ENCODE data around the gene HIF3A.

DNA sequence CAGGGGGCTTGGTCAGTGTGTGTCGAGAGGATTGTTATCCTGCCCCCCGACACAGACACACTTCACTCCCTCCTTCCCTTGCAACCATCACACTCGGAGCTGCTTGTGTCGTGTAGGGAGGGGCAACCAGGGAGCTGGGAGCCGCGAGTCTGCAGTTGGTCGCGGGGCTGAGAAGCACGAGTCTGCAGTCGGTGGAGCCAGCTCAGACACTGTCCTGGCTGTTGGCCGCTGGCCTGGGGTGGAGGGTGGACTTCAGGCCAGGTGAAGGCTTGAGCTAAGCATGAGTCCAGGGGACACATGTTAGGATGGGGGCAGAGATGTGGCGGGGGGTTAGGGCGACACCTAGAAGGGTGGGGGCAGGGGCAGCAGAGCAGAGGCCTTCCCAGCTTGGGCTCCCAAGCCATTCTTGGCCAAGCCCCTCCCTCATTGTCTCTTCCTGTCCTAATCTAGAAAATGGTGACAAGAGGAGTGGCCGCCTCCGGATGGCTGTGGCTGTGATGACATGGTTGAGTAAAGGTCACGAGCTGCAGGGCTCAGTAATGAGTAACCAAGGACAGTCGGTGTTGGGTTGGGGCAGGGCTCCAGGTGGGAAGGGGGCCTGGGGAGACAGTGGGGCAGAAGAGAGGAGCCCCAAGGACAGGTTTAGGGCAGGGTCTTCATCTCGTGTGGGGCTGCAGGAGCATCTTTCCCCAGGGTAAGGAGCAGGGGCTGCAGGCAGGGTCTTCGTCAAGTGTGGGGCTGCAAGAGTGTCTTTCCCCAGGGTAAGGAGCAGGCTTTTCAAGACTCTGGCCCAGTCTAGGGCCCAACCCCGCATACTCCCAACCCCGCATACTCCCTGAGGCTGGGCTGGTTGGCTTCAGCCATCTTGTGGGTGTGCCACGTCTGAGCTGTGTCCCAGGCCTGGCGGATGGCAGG lies 58.6 kb downstream of the HIF3A start:
- TF ChIP-seq CTCF (IDR thresholded peaks at IDR 0.05) = no peak
- TF ChIP-seq EP300 (IDR thresholded peaks at IDR 0.05) = no peak
